ENCODE measurements around the gene FBXL13. TPM values are rescaled to one million over a fixed set of nuclear protein-coding genes. Genes with fewer than 3 reads are reported as not detected.
"Not testable (repeated sequence)": the region's sequence is repeated elsewhere in the genome, so short reads cannot be mapped to it uniquely, and the experiment has no call there.

FBXL13 gene
- total RNA-seq, 4 donors from 2014 or later = 0.52 to 1.7 (median 1.1) TPM

GRCh38 chr7:103100348-103100747 is 25.8 kb upstream of the FBXL13 start:
- Histone ChIP-seq H3K4me1 (no peaks in the 10 kb centered on the region), H3K4me3 (no peak overlapping the region), H3K27me3 (no peaks in the 10 kb centered on the region), H3K27ac (replicated peaks in 1 of 4) (no peak overlapping the region), H3K36me3 (peaks cover 7 to 78% (median 22%) of the 10 kb centered on the region in 4 donors), H3K9me3 (no peaks in the 10 kb centered on the region)
- 63% methylated on average over 3 of the region's 3 CpGs for WGBS
- intact Hi-C loops (cut with DNase I) = no loop called here
- TF ChIP-seq CTCF (IDR thresholded peaks at IDR 0.05) = no peak
- TF ChIP-seq POLR2AphosphoS5 (IDR thresholded peaks at IDR 0.05) = no peak
- no peak for TF ChIP-seq POLR2A (IDR thresholded peaks at IDR 0.05; ENCODE audit: low read depth)
- no peak for DNase-seq (ENCODE audit: extremely low spot score)

- Histone ChIP-seq H3K27me3 (no peaks in the 10 kb centered on the region), H3K4me3 (no peak overlapping the region), H3K4me1 (no peaks in the 10 kb centered on the region), H3K9me3 (no peaks in the 10 kb centered on the region), H3K36me3 (peaks cover 4 to 70% (median 30%) of the 10 kb centered on the region in 4 donors), H3K27ac (replicated peaks in 1 of 4) (no peak overlapping the region)
- no peak for DNase-seq (ENCODE audit: extremely low spot score)
- TF ChIP-seq POLR2A (IDR thresholded peaks at IDR 0.05; ENCODE audit: low read depth) = no peak
- TF ChIP-seq CTCF (IDR thresholded peaks at IDR 0.05) = no peak
- TF ChIP-seq POLR2AphosphoS5 (IDR thresholded peaks at IDR 0.05) = no peak
- no peak for TF ChIP-seq EP300 (IDR thresholded peaks at IDR 0.05)
- intact Hi-C loops (cut with DNase I) = no loop called here
- WGBS = 100% methylated on average over 2 of the region's 2 CpGs
These were observed 22.4 kb upstream of the FBXL13 start for GRCh38 chr7:103097041-103097440.

GRCh38 chr7:103095558-103095957 is 21.0 kb upstream of the FBXL13 start:
- H3K4me3 ChIP-seq; H3K9me3 ChIP-seq; DNase-seq (ENCODE audit: extremely low spot score); H3K27me3 ChIP-seq; H3K27ac ChIP-seq (replicated peaks in 1 of 4); H3K4me1 ChIP-seq; intact Hi-C loops (cut with DNase I): not testable (repeated sequence)
- 100% methylated on average over 1 of the region's 2 CpGs for WGBS
- peaks cover 4 to 65% (median 26%) of the 10 kb centered on the region in 4 donors for H3K36me3 ChIP-seq

GRCh38 chr7:103094102-103094501 is 19.5 kb upstream of the FBXL13 start:
- no peak overlapping the region for H3K4me3 ChIP-seq
- H3K27me3 ChIP-seq = no peaks in the 10 kb centered on the region
- 49% methylated on average over 3 of the region's 3 CpGs for WGBS
- H3K27ac ChIP-seq (replicated peaks in 1 of 4) = no peak overlapping the region
- intact Hi-C loops (cut with DNase I) = no loop called here
- H3K4me1 ChIP-seq = no peaks in the 10 kb centered on the region
- TF ChIP-seq EP300 (IDR thresholded peaks at IDR 0.05) (no peak), POLR2AphosphoS5 (IDR thresholded peaks at IDR 0.05) (no peak), CTCF (IDR thresholded peaks at IDR 0.05) (no peak), POLR2A (IDR thresholded peaks at IDR 0.05; ENCODE audit: low read depth) (no peak)
- peaks cover 4 to 72% (median 28%) of the 10 kb centered on the region in 4 donors for H3K36me3 ChIP-seq
- no peaks in the 10 kb centered on the region for H3K9me3 ChIP-seq
- DNase-seq (ENCODE audit: extremely low spot score) = no peak

- no peaks in the 10 kb centered on the region for H3K27me3 ChIP-seq
- no peak overlapping the region for H3K4me3 ChIP-seq
- no peak overlapping the region for H3K27ac ChIP-seq (replicated peaks in 1 of 4)
- TF ChIP-seq EP300 (IDR thresholded peaks at IDR 0.05) (no peak), CTCF (IDR thresholded peaks at IDR 0.05) (no peak), POLR2AphosphoS5 (IDR thresholded peaks at IDR 0.05) (no peak), POLR2A (IDR thresholded peaks at IDR 0.05; ENCODE audit: low read depth) (no peak)
- intact Hi-C loops (cut with DNase I) = no loop called here
- no peak for DNase-seq (ENCODE audit: extremely low spot score)
- peaks cover 4 to 77% (median 28%) of the 10 kb centered on the region in 4 donors for H3K36me3 ChIP-seq
- no peaks in the 10 kb centered on the region for H3K4me1 ChIP-seq
- 42% methylated on average over 1 of the region's 1 CpG for WGBS
- H3K9me3 ChIP-seq = no peaks in the 10 kb centered on the region
These were observed 18.8 kb upstream of the FBXL13 start for GRCh38 chr7:103093429-103093828.

GRCh38 chr7:103092321-103092720 is 17.7 kb upstream of the FBXL13 start:
- H3K4me3 ChIP-seq; intact Hi-C loops (cut with DNase I); DNase-seq (ENCODE audit: extremely low spot score); H3K27me3 ChIP-seq; H3K4me1 ChIP-seq; H3K9me3 ChIP-seq; H3K27ac ChIP-seq (replicated peaks in 1 of 4): not testable (repeated sequence)
- peaks cover 0 to 79% (median 29%) of the 10 kb centered on the region in 4 donors for H3K36me3 ChIP-seq
- 67% methylated on average over 4 of the region's 4 CpGs for WGBS
